GM12878 (cell line): ENCODE data around the gene THAP4. TPM values are rescaled to one million over a fixed set of nuclear protein-coding genes. Genes with fewer than 3 reads are reported as not detected.

Experiments used
- ATAC-seq: fragments of 200-7000 bp; cut with Tn5 transposase; 3 replicates; pipeline ENCODE4 v1.9.1; 2020; ENCODE audit warnings: mild to moderate bottlenecking, moderate library complexity
- BruUV-seq: library from RNA; stranded (reverse); fragments of 400-500 nt; replicated peaks from 2 replicates; lab custom pipeline; 2021; lab: Mats Ljungman, UMichigan
- CTCF ChIA-PET: fragments of 300-600 bp; sonication (Branson Sonifier 250); formaldehyde crosslinking; extraction: SDS; loops from one replicate; lab custom pipeline; 2021; ENCODE audit warnings: inconsistent platforms; lab: Yijun Ruan, JAX
- POLR2A ChIA-PET: fragments of 350-600 bp; formaldehyde crosslinking; extraction: SDS; loops from one replicate; lab custom pipeline; 2021; ENCODE audit warnings: inconsistent platforms; lab: Charles Lee
- RAD21 ChIA-PET: fragments of 300-600 bp; sonication (Branson Sonifier 250); formaldehyde crosslinking; loops from one replicate; lab custom pipeline; 2023; ENCODE audit warnings: antibody characterized with exemption; ENCODE audit not compliant: unreplicated experiment; lab: Charles Lee
- SMC1A ChIA-PET: fragments of 300-600 bp; sonication (Branson Sonifier 250); formaldehyde crosslinking; loops from one replicate; lab custom pipeline; 2023; ENCODE audit not compliant: unreplicated experiment, uncharacterized antibody; lab: Charles Lee
- DNase-seq: peaks from one replicate; pipeline ENCODE4 v3.0.0-alpha.2; 2011; ENCODE audit warnings: low read depth, low spot score
- FAIRE-seq: peaks from 3 replicates; lab custom pipeline; 2011; peaks lifted over from hg19 to GRCh38; lab: Jason Lieb, UNC
- H2AFZ ChIP-seq: 2 replicates; pipeline ENCODE4 v1.6.0; 2011; ENCODE audit warnings: low read depth, low read length, control low read depth; ENCODE audit not compliant: control insufficient read depth
- H3K27ac ChIP-seq: 2 replicates; pipeline ENCODE4 v1.5.1; 2011; ENCODE audit warnings: control low read depth; ENCODE audit not compliant: control insufficient read depth, insufficient read depth
- H3K27me3 ChIP-seq, 2 experiments: replicated peaks in 1 of 2; 2 replicates each; pipeline versions ENCODE4 v1.6.0 to v1.6.1; 2011; ENCODE audit warnings: low read length in 1 of 2; ENCODE audit not compliant: control insufficient read depth in 2 of 2, insufficient read depth in 2 of 2
- H3K36me3 ChIP-seq, 2 experiments: 2 replicates each; pipeline ENCODE4 v1.5.1; 2011; ENCODE audit warnings: low read length in 1 of 2; ENCODE audit not compliant: control insufficient read depth in 2 of 2, insufficient read depth in 2 of 2
- H3K4me1 ChIP-seq: 2 replicates; pipeline ENCODE4 v1.6.1; 2011; ENCODE audit warnings: mild to moderate bottlenecking, low read length, moderate library complexity, mixed read lengths; ENCODE audit not compliant: control insufficient read depth, insufficient read depth
- H3K4me2 ChIP-seq: 2 replicates; pipeline ENCODE4 v1.6.0; 2011; ENCODE audit warnings: control low read depth; ENCODE audit not compliant: control insufficient read depth, insufficient read depth
- H3K4me3 ChIP-seq: fragments of 200-600 bp; sonication (generic); 2 replicates; pipeline ENCODE4 v1.5.1; 2016
- H3K79me2 ChIP-seq: 2 replicates; pipeline ENCODE4 v1.6.0; 2011; ENCODE audit warnings: low read length; ENCODE audit not compliant: control insufficient read depth, insufficient read depth
- H3K9ac ChIP-seq: 2 replicates; pipeline ENCODE4 v1.8.0; 2011; ENCODE audit warnings: low read length, control low read depth, mixed read lengths; ENCODE audit not compliant: control insufficient read depth, insufficient read depth
- H3K9me3 ChIP-seq: replicated peaks from 3 replicates; pipeline ENCODE4 v1.5.1; 2011; ENCODE audit warnings: mild to moderate bottlenecking, low read length; ENCODE audit not compliant: control insufficient read depth, insufficient read depth
- H4K20me1 ChIP-seq: 2 replicates; pipeline ENCODE4 v1.6.0; 2011; ENCODE audit not compliant: control insufficient read depth, insufficient read depth
- BRCA1 ChIP-seq: IDR thresholded peaks from 2 replicates; pipeline ENCODE4 v1.6.1; 2011; ENCODE audit warnings: low read depth, low read length, improper control_type of control experiment
- FOXK2 ChIP-seq: fragments of 450-650 bp; IDR thresholded peaks from 2 replicates; pipeline ENCODE4 v1.6.1; 2017; ENCODE audit warnings: mild to moderate bottlenecking, moderate library complexity
- MTA2 ChIP-seq: fragments of 450-650 bp; IDR thresholded peaks from 2 replicates; pipeline ENCODE4 v1.6.1; 2016; ENCODE audit warnings: low read depth, mild to moderate bottlenecking, moderate library complexity
- MYC ChIP-seq: IDR thresholded peaks from 2 replicates; pipeline ENCODE4 v1.6.1; 2011; ENCODE audit warnings: mild to moderate bottlenecking, low read length, moderate library complexity, inconsistent platforms; ENCODE audit not compliant: insufficient read depth, insufficient replicate concordance, insufficient read length, severe bottlenecking
- NR2C2 ChIP-seq: IDR thresholded peaks from 2 replicates; pipeline ENCODE4 v1.6.1; 2011; ENCODE audit warnings: borderline replicate concordance, low read depth; ENCODE audit not compliant: control insufficient read depth, insufficient read length
- TCF12 ChIP-seq: IDR thresholded peaks from 2 replicates; pipeline ENCODE4 v1.6.1; 2011; ENCODE audit warnings: low read depth, mild to moderate bottlenecking, low read length
- WGBS: methylation state at CpG from one replicate; pipeline ENCODE4 v1.1.6; 2016; ENCODE audit warnings: low lambda C conversion rate; ENCODE audit not compliant: insufficient replicate concordance, insufficient coverage; ENCODE audit errors: missing lambda C conversion rate; 5-methylcytosine and 5-hydroxymethylcytosine counted together
- in situ Hi-C: fragments of 300-500 bp; cut with MboI; formaldehyde crosslinking; loops from 9 replicates; pipeline ENCODE4 v1.14.3; 2018; ENCODE audit warnings: mixed read lengths
- intact Hi-C: fragments of 100-400 bp; cut with micrococcal nuclease; formaldehyde crosslinking; loops from one replicate; pipeline ENCODE4 v1.14.2; 2022; ENCODE audit not compliant: unreplicated experiment
- polyA plus RNA-seq, 11 experiments: library from polyadenylated mRNA; depleted of rRNA in 4 of 11; unstranded in 6 of 11; stranded (reverse) in 5 of 11; fragments of >200 nt; fragmentation: Nextera tagmentation in 4 of 11; fragmentation: Illumina TruSeq in 1 of 11; extraction: Ambion mirVana in 4 of 11; extraction: Trizol in 1 of 11; gene quantifications; 1 replicate in 1 of 11; 2 replicates in 10 of 11; pipeline versions ENCODE4 v1.2.1 to v1.2.3, GENCODE V29; 2011 to 2016; ENCODE audit warnings: inconsistent platforms in 2 of 11, missing spikeins in 2 of 11, low read depth in 1 of 11
- total RNA-seq, 4 experiments: library from RNA; depleted of rRNA in 3 of 4; stranded (reverse); fragments of >200 nt in 3 of 4; fragmentation: Illumina TruSeq in 1 of 4; extraction: Trizol in 1 of 4; gene quantifications; 2 replicates each; pipeline versions ENCODE4 v1.2.1 to v1.2.3, GENCODE V29; 2013 to 2021
- TF ChIP-seq, protein P1 (sequence below), 3 experiments: IDR thresholded peaks in 2 of 3; conservative IDR thresholded peaks in 1 of 3; 2 replicates each; pipeline ENCODE4 v1.5.1; 2011; ENCODE audit warnings: low read depth in 3 of 3, low read length in 3 of 3, mild to moderate bottlenecking in 3 of 3, control low read depth in 2 of 3, moderate library complexity in 2 of 3, inconsistent platforms in 1 of 3, mixed read lengths in 1 of 3; ENCODE audit not compliant: control insufficient read depth in 2 of 3, insufficient read depth in 1 of 3; ENCODE audit errors: extremely low read depth in 1 of 3

THAP4 gene
- total and polyA plus RNA-seq, 10 of the 15 experiments (the other 5 are each of a cell fraction or from before 2014, with no cell fraction given), result 12.9 to 67.7 (median 44.5) TPM

DNA sequence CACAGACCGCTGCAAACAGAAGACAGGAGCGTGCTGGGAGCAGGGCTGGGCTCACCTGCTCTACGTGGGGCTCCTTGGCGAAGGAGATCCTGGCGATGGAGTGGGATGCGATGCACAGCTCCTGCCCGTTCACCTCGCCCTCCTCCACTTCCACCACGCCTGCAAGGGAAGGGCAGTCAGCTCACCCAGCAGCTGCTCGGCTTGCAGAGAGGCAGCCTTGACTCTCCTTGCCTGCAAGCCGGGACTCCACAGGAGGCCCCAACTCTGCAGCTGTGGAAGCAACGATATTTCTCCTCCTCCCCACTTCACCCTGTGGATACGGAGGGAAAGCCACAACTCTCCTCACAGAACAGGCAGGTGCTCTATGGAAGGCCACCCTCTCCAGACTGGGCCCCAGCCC lies 35.1 kb downstream of the THAP4 start (continued):
- TF ChIP-seq, protein P1, sequence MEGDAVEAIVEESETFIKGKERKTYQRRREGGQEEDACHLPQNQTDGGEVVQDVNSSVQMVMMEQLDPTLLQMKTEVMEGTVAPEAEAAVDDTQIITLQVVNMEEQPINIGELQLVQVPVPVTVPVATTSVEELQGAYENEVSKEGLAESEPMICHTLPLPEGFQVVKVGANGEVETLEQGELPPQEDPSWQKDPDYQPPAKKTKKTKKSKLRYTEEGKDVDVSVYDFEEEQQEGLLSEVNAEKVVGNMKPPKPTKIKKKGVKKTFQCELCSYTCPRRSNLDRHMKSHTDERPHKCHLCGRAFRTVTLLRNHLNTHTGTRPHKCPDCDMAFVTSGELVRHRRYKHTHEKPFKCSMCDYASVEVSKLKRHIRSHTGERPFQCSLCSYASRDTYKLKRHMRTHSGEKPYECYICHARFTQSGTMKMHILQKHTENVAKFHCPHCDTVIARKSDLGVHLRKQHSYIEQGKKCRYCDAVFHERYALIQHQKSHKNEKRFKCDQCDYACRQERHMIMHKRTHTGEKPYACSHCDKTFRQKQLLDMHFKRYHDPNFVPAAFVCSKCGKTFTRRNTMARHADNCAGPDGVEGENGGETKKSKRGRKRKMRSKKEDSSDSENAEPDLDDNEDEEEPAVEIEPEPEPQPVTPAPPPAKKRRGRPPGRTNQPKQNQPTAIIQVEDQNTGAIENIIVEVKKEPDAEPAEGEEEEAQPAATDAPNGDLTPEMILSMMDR (IDR thresholded peaks at IDR 0.05 in 2 of 3, conservative IDR thresholded peaks at IDR 0.05 in 1 of 3; ENCODE audit: control insufficient read depth in 2 of 3, extremely low read depth in 1 of 3, insufficient read depth in 1 of 3, low read depth in 3 of 3, low read length in 3 of 3), result no peak
- no peak for TF ChIP-seq TCF12

DNA sequence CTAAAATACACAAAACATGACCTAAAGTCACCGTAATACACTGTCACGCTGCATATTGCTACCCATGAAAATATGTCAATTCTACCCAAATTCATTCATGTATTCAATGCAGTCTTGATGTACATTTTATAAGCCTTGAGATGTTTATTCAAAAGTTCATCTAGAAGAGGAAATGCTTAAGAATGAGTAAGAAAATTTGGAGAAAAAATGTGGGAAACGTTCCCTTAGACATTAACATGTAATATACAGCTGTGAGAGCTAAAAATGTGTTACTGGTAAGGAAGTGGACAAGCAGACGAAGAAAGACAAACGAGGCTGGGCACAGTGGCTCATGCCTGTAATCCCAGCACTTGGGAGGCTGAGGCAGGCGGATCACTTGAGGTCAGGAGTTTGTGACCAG lies 37.3 kb downstream of the THAP4 start:
- BruUV-seq, result no TSS peak
- no peaks in the 10 kb centered on the region for H3K79me2 ChIP-seq
- POLR2A ChIA-PET, result no interaction called here
- CTCF ChIA-PET, result interaction anchor here (1.7 kb wide), 2 partner anchors 279 to 381 kb away, joined by 6 read pairs; no protein-coding TSS in a partner anchor
- no peak for DNase-seq
- intact Hi-C loops (no loop called here), in situ Hi-C loops (no loop called here)
- SMC1A ChIA-PET, result interaction anchor here (0.6 to 1.5 kb wide), 3 partner anchors 9 to 280 kb away, joined by 3 read pairs; no protein-coding TSS in a partner anchor
- H3K27me3 ChIP-seq, result no peaks in the 10 kb centered on the region
- RAD21 ChIA-PET, result no interaction called here
- no peaks in the 10 kb centered on the region for H3K9me3 ChIP-seq
- no peak overlapping the region for H2AFZ ChIP-seq
- 81% methylated on average over 6 of the region's 6 CpGs for WGBS
- no peak overlapping the region for H3K4me3 ChIP-seq
- no peaks in the 10 kb centered on the region for H4K20me1 ChIP-seq
- ATAC-seq, result no peak
- FAIRE-seq, result no peak
- no peak overlapping the region for H3K9ac ChIP-seq
- peaks cover 10 to 17% of the 10 kb centered on the region in 2 experiments for H3K36me3 ChIP-seq
- H3K27ac ChIP-seq, result no peak overlapping the region
- no peak overlapping the region for H3K4me2 ChIP-seq
- no peaks in the 10 kb centered on the region for H3K4me1 ChIP-seq
- TF ChIP-seq FOXK2, result no peak
- no peak for TF ChIP-seq MTA2
- no peak for TF ChIP-seq BRCA1
- TF ChIP-seq NR2C2, result no peak
- no peak for TF ChIP-seq MYC
